Stromal cell of bone marrow (primary cell): Measurements from ENCODE around the gene CELF2.

Source experiments
- DNase-seq: peaks from one replicate; pipeline ENCODE4 v3.0.0-alpha.2; 2012; ENCODE audit warnings: low read depth

CELF2 gene

DNA sequence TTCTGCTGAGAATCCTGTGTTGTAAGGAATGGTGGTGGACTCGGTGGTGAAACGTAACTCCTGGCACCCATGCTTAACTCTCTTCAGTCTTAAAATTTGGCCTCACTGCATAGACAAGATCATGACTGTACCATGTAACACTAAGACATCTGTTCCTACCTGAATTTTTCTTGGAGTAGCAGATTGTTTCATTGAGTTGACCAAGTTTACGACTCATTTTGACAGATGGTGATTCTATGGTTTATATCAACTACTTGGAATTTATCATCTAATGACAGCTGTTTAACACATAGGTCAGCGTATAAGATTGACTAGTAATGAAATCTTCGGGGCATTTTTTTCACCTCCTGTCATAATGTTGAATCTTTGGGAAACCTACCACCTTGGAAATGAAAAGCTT is 184.2 kb downstream of the CELF2 start:
- no peak for DNase-seq

DNA sequence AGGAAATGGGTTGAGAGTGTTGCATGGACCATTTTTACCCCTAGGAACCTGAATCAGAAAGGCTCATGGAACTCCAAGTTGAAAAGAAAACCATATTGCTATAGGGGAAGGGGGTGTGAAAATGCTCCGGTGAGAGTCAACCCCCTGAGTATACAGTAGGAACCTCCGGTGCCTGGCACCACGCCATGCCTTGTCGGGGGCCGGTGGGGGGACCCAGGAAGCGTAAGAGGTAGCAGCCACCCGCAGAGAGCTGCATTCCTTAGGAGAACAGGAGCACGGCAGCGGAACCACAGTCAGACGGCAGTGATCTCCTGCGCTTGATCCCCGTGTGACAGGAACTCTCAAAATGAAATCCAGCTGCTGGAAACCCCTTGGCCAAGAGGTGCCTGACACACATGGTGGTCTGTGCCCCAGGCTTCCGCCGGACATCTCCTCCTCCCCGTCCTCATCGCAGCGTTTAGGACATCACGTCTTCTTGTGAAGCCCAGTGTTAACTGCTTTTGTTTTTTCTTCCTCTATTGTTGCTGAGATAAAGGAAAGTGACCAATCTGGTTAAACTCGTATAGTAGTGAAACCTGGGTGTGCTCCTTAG is 186.8 kb downstream of the CELF2 start:
- no peak for DNase-seq

- DNase-seq = no peak
These were observed 187.5 kb downstream of the CELF2 start for GRCh38 chr10:11205030-11205772.

DNA sequence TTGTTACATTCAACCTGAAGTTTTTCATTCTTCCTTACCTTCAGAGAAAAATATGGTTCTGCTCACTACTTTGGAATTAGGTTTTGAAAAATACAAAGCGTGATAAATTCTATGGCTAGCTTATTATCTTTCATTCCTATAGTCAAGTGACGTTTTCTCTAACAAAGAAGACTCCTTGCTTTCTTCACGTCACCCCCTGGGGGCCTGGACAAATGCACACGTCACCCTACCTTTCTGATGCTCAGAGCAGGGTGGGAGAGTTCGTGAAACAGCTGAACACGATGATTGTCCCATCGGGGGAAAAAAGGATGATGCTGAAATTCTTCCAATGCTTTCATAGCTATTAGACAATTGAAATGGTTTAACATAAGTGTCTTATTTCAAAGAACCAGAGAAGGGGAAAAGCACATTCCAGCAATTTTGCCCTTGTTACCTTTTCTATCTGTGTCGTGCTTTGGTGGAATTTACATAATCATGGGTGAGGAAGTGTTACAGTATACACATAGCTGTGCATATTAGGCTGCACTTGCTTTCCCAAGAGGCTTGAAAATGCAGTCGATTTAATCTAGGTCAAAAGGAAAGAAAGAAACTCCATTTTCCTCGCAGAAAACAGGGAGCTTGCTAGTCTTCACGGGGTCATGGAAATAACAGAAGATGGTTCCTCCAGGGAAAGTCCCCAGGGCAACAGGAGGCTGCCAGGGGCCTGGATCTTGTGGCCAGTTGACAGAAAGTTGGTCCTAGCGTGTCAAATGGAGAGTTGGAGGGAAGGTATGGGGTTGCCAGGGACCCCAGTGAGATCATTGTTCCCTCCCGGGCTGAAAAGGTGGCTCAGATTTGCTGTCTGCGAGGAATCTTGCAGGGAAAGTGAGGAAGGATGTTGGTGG is 189.2 kb downstream of the CELF2 start:
- no peak for DNase-seq

DNA sequence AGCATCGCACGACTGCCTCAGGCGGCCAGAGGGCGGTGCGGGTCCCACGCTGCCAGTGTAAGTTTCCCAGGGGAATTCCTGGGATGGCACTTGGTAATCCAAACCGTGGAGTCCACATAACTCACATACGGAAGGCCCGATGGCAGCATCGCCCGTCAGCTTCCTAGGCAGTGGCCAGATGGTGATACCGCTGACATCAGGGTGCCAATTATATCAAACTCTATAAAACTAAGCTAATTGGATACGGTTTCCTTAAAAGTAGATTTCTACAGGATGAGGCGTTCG is 189.8 kb downstream of the CELF2 start:
- DNase-seq = no peak

DNA sequence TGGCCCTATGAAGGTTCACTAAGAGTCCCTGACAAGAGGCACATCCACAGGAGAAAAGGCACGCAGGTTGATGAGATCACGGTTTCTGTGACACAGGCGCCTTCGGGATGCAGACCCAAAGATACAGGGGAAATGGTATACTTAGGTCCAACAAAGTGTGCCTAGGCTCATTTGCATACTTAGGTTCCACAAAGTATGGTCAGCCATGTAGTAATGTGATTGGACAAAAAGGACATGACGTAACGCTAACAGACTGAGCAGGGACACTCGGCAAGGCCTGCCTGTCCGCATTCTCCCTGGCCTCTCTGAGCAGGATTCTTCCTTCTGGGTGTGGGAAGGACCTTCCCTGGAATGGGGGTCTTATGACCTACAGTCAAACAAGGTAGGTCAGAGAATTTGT is 190.6 kb downstream of the CELF2 start:
- DNase-seq = no peak

GRCh38 chr10:11208908-11209829 is 191.5 kb downstream of the CELF2 start:
- DNase-seq = no peak

DNA sequence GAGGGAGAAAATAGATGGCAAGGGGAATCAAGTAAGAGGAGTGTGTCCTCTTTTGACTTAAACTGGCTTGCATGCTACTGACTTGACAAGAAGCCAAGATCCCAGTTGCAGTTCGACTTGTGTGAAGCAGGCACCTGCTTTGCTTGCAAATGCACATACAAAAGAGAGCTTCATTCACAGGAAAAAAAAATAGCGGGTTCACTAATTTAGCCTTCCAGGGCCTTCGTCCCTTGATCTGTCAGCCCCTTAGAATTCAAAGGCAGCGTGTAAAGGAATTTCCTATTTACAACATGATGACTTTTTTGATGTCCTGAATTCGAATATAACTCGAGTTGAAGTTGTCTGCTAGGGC is 192.1 kb downstream of the CELF2 start:
- no peak for DNase-seq

DNA sequence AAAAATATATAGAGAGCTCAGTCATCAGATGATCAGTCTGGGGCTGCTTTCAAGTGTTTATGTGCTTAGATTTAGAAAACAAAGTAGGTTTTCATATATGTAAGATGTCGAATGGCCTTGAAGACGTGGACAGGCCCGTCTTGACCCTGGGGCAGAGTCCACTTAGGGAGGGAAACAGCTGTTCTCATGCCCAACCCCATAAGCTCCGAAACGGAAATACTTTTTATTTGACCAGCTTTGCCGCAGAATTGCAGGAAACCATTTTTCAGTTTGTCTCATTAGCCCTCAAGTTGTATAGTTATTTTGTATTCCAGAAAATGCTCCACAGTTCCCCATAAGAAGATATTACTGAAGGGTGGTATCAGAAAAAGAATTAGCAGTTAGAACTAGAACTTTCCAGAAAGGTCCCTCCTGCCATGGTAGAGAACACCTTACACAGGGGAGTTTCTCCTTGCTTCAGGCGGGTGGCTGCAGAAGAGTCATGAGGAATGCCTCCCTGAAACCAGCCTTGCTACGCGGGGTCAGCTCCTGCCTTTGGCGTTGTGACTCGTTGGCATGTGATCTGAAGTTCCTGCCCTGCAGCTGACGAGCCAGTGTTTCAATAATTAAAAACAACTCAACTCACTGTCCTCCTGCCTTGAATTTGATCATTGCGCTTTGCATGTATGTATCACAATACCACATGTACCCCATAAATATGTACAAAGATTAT is 192.7 kb downstream of the CELF2 start:
- DNase-seq = no peak

- DNase-seq = no peak
These were observed 194.8 kb downstream of the CELF2 start for GRCh38 chr10:11212288-11213085.

DNA sequence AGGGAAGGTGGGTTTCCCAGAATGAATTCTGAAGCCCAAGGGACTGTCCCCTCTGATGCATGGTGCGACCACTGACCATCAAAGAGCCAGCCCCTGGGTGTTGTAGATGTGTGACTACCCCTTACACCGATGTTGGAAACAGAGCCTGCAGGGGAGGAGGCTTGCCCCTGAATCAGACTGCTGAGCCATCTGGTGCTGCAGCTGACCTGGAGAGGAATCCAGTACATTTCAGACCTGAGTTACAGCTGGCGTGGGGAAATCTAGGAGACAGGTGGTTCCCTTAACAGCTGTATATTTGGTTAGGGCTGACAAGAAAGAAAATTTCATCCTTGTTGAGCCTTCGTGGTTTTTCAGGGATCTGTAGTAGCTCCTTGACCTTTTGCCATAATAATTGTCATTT is 195.5 kb downstream of the CELF2 start:
- DNase-seq = no peak

DNA sequence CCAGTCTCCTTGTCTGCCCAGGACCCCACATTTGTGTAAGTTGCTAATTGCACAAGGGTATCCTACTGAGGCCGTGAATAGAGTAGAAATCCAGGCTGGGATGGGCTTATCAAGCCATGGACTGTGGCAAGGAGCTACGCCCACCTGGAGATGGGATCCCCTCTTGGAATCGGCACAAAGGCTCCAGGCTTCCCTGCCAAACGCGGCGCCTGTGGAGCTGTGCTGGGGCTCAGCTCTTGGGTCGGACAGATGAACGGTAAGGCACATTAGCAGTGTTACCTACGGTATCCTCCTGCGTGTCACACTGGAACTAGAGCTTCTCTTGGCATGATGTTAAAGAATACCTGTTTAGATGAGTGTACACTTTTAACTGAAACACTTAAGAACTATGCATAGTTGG is 196.7 kb downstream of the CELF2 start:
- DNase-seq = no peak

DNA sequence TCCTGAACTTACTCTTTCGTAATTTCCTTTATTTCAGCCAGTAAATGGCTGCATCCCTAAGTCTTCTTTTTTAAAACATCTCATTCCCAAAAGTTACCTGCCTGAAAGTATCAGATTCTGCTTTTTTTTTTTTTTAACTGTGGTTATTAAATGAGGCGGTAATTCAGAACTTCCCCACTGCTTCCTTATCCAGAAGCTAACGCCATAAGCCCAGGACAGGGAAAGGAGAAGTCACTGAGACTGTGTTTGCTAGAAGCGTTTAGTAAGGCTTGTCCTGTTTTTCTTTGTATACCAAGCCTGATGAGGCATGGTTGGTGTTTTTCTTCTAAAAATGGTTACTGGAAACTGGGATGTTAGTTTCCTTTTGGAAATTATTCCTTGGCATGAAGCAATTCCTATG is 197.8 kb downstream of the CELF2 start:
- no peak for DNase-seq

- DNase-seq = no peak
These were observed 199.8 kb downstream of the CELF2 start for GRCh38 chr10:11217521-11217920.

GRCh38 chr10:11218395-11218794 is 200.7 kb downstream of the CELF2 start:
- no peak for DNase-seq

GRCh38 chr10:11219431-11219830 is 201.8 kb downstream of the CELF2 start:
- no peak for DNase-seq

DNA sequence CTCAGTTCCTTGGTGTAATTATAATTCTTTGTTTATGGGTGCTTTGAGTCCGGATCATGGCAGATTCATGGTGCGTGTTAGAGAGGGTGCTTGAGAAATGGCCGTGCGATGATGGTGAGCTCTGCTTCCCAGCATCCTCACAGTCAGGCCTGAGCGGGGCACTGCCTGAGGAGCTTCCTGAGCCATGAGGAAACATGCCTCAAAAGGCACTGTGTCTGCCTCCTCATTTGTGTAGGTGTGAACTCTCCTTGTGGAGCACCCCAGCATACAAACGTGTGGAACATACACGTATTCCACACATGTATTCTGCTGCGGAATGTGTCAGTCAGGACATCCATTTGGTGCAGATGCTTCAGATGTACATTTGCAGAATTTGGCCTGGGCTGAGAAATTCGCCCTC is 205.4 kb downstream of the CELF2 start:
- DNase-seq = no peak

DNA sequence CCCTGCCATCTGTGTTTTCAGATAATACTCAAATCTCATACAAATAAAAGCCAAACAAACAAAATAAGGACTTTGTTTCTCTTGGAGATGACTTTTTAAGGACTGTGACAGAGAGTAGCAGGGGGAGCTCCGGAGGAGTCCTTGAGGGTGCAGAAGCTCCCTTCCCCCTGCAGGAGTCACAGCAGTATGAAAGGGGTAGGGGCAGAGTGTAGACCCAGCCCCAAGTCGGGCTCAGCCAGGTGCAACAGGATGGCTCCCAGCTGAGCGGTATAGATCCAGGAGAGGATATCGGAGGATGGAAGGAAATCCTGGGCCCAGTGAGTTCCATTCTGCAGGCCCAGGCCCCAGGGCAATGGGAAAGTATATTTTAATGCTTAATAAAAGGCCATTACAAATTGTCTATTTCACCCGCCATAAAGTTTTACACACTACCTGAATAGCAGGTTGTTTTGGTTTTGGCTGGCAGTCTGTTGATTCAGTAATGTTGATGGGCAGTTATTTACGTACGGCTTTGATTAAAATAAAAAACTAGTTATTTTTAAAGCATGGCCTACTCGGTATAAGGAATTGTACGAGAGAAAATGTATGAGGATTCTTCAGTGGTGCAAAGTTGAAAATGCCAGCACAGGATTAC is 206.0 kb downstream of the CELF2 start:
- no peak for DNase-seq

DNA sequence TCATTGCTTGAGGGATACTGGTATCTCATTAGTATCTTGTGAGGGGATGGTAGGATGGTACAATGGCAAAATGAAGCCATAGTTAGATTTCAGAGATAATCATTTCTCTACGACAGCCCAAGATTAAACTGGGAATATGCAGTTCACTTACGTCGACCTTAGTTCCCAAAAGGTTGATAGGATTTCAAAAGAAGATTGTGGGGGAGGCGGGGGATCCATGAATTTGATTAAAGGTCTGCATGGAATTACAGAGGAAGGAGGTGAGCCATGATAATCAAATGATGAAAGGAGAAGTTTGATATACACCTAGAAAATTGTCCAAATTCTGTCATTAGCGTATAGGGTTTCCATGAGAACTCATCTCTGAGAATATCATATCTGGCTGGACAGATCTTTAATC is 206.6 kb downstream of the CELF2 start:
- DNase-seq = no peak

DNA sequence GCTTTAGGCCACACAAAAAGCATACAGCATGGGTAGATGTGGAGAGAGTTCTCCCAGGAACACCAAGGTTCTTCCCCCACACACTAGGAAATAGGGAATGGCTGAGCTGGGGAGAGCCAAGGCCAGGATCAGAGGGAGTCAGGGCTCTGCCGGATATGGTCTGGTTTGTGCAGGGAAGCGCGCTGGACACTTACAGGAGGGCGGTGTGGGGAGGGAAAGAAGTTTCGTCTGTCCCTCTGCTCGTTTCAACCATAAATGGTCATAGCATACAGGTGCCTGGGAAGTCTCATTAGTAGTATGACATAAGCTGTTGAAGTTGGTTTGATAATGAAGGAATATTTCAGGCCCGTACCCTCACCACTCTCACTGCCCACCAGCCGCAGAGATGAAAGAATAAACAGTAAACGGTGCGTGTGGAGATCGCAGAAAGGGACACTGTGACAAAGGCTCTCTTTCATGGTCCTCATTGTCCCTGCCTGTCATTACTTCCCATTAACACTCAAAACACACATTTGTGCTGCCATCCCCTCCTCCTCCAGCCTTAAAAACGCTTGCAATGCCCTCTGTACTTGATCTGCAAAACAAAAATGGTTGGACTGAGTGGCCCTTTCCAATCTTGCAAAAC is 207.2 kb downstream of the CELF2 start:
- no peak for DNase-seq
